GM19438 (cell line): ENCODE results near the gene PSD2.

ENCODE experiments used
- ATAC-seq: cut with Tn5 transposase; IDR thresholded peaks from one replicate; pipeline ENCODE4 v1.9.1; 2021; ENCODE audit warnings: low read depth; ENCODE audit not compliant: unreplicated experiment

PSD2 gene

GRCh38 chr5:139851558-139851957, 56.0 kb downstream of the PSD2 start:
- no peak for ATAC-seq

GRCh38 chr5:139852696-139853095, 57.1 kb downstream of the PSD2 start:
- no peak for ATAC-seq

- ATAC-seq: no peak
Measured at GRCh38 chr5:139854029-139854605, 58.5 kb downstream of the PSD2 start.

- no peak for ATAC-seq
Measured at GRCh38 chr5:139854953-139855352, 59.3 kb downstream of the PSD2 start.

GRCh38 chr5:139855451-139855850, 59.8 kb downstream of the PSD2 start:
- no peak for ATAC-seq

- ATAC-seq: no peak
Measured at GRCh38 chr5:139855946-139856540, 60.4 kb downstream of the PSD2 start.

GRCh38 chr5:139856714-139857113, 61.1 kb downstream of the PSD2 start:
- ATAC-seq: no peak

- no peak for ATAC-seq
Measured at GRCh38 chr5:139859013-139859412, 63.4 kb downstream of the PSD2 start.

- ATAC-seq: no peak
Measured at GRCh38 chr5:139861021-139861888, 65.6 kb downstream of the PSD2 start.

GRCh38 chr5:139861889-139862207, 66.2 kb downstream of the PSD2 start:
- no peak for ATAC-seq

- no peak for ATAC-seq
Measured at GRCh38 chr5:139862313-139862712, 66.7 kb downstream of the PSD2 start.

GRCh38 chr5:139862803-139863202, 67.2 kb downstream of the PSD2 start:
- ATAC-seq: no peak

GRCh38 chr5:139863361-139863760, 67.8 kb downstream of the PSD2 start:
- ATAC-seq: no peak

- ATAC-seq: no peak
Measured at GRCh38 chr5:139863855-139864558, 68.4 kb downstream of the PSD2 start.

GRCh38 chr5:139864716-139865483, 69.3 kb downstream of the PSD2 start:
- ATAC-seq: no peak

GRCh38 chr5:139867109-139867508, 71.5 kb downstream of the PSD2 start:
- ATAC-seq: no peak

GRCh38 chr5:139867581-139867980, 72.0 kb downstream of the PSD2 start:
- no peak for ATAC-seq

- no peak for ATAC-seq
Measured at GRCh38 chr5:139869042-139869790, 73.6 kb downstream of the PSD2 start.

GRCh38 chr5:139870677-139871076, 75.1 kb downstream of the PSD2 start:
- ATAC-seq: no peak

- no peak for ATAC-seq
Measured at GRCh38 chr5:139871614-139872013, 76.0 kb downstream of the PSD2 start.
